ENCODE measurements around the gene TPI1. TPM values are rescaled to one million over a fixed set of nuclear protein-coding genes. Genes with fewer than 3 reads are reported as not detected.

Gene TPI1
- total and polyA plus RNA-seq, 4 donors, result 190 to 547 (median 396) TPM

DNA sequence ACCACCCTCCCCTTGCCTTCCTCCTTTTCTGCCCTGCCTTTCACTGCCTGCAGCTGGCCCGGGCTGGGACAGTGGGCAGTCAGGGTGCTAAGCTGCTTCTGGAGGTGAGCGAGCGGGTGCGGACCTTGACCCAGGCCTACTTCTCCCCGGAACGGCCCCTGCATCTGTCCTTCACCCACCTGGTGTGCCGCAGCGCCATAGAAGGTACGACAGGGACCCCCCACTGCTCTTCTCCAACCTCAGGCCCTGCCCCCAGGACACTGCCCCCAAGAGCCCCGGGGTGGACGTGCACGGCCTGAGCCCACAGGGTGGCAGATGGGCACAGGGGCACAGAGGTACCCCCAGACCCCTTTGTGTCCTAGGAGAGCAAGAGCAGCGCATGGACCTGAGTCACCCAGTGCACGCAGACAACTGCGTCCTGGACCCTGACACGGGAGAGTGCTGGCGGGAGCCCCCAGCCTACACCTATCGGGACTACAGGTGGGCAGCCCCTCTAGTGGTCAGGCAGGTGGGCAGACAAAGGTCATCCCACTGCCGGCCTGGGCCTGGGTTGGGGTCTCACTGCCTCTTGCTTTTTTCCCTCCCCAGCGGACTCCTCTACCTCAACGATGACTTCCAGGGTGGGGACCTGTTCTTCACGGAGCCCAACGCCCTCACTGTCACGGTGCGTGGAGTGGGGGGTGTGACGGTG, 29.8 kb upstream of the TPI1 start:
- Histone ChIP-seq H3K9ac (ENCODE audit: low read depth in 1 of 2, low read length in 2 of 2) (no peak overlapping the region), H3K9me3 (ENCODE audit: control insufficient read depth in 4 of 4, low read length in 3 of 4) (no peaks in the 10 kb centered on the region), H3K27ac (ENCODE audit: low read depth in 1 of 2, low read length in 2 of 2) (no peak overlapping the region), H3K27me3 (ENCODE audit: control insufficient read depth in 4 of 4, insufficient read depth in 4 of 4, low read length in 3 of 4) (no peaks in the 10 kb centered on the region), H3K36me3 (ENCODE audit: control insufficient read depth in 4 of 4, insufficient read depth in 3 of 4, low read depth in 1 of 4, low read length in 3 of 4) (peaks cover 0 to 2% (median 0%) of the 10 kb centered on the region in 4 donors), H3K4me1 (ENCODE audit: control insufficient read depth in 4 of 4, insufficient read depth in 4 of 4, low read length in 3 of 4) (peaks cover 0 to 3% (median under 1%) of the 10 kb centered on the region in 4 donors), H3K4me3 (ENCODE audit: low read depth in 1 of 3, low read length in 3 of 3) (no peak overlapping the region)
- TF ChIP-seq, protein P1, sequence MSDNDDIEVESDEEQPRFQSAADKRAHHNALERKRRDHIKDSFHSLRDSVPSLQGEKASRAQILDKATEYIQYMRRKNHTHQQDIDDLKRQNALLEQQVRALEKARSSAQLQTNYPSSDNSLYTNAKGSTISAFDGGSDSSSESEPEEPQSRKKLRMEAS (IDR thresholded peaks at IDR 0.05), result no peak
- no peak for TF ChIP-seq JUND (IDR thresholded peaks at IDR 0.05)
- TF ChIP-seq, protein P2, sequence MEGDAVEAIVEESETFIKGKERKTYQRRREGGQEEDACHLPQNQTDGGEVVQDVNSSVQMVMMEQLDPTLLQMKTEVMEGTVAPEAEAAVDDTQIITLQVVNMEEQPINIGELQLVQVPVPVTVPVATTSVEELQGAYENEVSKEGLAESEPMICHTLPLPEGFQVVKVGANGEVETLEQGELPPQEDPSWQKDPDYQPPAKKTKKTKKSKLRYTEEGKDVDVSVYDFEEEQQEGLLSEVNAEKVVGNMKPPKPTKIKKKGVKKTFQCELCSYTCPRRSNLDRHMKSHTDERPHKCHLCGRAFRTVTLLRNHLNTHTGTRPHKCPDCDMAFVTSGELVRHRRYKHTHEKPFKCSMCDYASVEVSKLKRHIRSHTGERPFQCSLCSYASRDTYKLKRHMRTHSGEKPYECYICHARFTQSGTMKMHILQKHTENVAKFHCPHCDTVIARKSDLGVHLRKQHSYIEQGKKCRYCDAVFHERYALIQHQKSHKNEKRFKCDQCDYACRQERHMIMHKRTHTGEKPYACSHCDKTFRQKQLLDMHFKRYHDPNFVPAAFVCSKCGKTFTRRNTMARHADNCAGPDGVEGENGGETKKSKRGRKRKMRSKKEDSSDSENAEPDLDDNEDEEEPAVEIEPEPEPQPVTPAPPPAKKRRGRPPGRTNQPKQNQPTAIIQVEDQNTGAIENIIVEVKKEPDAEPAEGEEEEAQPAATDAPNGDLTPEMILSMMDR (IDR thresholded peaks at IDR 0.05; ENCODE audit: low read depth, low read length, missing input control), result no peak
- TF ChIP-seq GABPA (IDR thresholded peaks at IDR 0.05 in 1 of 2, conservative IDR thresholded peaks at IDR 0.05 in 1 of 2), result no peak
- TF ChIP-seq TAF1 (conservative IDR thresholded peaks at IDR 0.05), result no peak
- TF ChIP-seq, protein P3, sequence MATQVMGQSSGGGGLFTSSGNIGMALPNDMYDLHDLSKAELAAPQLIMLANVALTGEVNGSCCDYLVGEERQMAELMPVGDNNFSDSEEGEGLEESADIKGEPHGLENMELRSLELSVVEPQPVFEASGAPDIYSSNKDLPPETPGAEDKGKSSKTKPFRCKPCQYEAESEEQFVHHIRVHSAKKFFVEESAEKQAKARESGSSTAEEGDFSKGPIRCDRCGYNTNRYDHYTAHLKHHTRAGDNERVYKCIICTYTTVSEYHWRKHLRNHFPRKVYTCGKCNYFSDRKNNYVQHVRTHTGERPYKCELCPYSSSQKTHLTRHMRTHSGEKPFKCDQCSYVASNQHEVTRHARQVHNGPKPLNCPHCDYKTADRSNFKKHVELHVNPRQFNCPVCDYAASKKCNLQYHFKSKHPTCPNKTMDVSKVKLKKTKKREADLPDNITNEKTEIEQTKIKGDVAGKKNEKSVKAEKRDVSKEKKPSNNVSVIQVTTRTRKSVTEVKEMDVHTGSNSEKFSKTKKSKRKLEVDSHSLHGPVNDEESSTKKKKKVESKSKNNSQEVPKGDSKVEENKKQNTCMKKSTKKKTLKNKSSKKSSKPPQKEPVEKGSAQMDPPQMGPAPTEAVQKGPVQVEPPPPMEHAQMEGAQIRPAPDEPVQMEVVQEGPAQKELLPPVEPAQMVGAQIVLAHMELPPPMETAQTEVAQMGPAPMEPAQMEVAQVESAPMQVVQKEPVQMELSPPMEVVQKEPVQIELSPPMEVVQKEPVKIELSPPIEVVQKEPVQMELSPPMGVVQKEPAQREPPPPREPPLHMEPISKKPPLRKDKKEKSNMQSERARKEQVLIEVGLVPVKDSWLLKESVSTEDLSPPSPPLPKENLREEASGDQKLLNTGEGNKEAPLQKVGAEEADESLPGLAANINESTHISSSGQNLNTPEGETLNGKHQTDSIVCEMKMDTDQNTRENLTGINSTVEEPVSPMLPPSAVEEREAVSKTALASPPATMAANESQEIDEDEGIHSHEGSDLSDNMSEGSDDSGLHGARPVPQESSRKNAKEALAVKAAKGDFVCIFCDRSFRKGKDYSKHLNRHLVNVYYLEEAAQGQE (IDR thresholded peaks at IDR 0.05), result no peak
- TF ChIP-seq, protein P4, sequence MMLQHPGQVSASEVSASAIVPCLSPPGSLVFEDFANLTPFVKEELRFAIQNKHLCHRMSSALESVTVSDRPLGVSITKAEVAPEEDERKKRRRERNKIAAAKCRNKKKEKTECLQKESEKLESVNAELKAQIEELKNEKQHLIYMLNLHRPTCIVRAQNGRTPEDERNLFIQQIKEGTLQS (IDR thresholded peaks at IDR 0.05), result no peak
- TF ChIP-seq EGR1 (IDR thresholded peaks at IDR 0.05; ENCODE audit: low read depth in 2 of 2), result no peak
- no peak for TF ChIP-seq HNF4G (IDR thresholded peaks at IDR 0.05)
- no peak for TF ChIP-seq SP1 (IDR thresholded peaks at IDR 0.05)
- no peak for TF ChIP-seq HNF4A (conservative IDR thresholded peaks at IDR 0.05)
- TF ChIP-seq, protein P5, sequence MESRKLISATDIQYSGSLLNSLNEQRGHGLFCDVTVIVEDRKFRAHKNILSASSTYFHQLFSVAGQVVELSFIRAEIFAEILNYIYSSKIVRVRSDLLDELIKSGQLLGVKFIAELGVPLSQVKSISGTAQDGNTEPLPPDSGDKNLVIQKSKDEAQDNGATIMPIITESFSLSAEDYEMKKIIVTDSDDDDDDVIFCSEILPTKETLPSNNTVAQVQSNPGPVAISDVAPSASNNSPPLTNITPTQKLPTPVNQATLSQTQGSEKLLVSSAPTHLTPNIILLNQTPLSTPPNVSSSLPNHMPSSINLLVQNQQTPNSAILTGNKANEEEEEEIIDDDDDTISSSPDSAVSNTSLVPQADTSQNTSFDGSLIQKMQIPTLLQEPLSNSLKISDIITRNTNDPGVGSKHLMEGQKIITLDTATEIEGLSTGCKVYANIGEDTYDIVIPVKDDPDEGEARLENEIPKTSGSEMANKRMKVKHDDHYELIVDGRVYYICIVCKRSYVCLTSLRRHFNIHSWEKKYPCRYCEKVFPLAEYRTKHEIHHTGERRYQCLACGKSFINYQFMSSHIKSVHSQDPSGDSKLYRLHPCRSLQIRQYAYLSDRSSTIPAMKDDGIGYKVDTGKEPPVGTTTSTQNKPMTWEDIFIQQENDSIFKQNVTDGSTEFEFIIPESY (IDR thresholded peaks at IDR 0.05), result no peak
- no peak for TF ChIP-seq RAD21 (IDR thresholded peaks at IDR 0.05)
- TF ChIP-seq FOXA1 (IDR thresholded peaks at IDR 0.05), result no peak
- TF ChIP-seq RXRA (IDR thresholded peaks at IDR 0.05), result no peak
- no peak for TF ChIP-seq FOXA2 (IDR thresholded peaks at IDR 0.05)
- TF ChIP-seq YY1 (IDR thresholded peaks at IDR 0.05), result no peak
- TF ChIP-seq NR2F2 (IDR thresholded peaks at IDR 0.05), result no peak
- DNase-seq (ENCODE audit: low spot score), result no peak
- WGBS, result 93% methylated on average over 26 of the region's 26 CpGs

Data from liver (tissue), 9 donors.